SKM-1 (cell line): ENCODE data around the gene RRAGD.
"Not testable (repeated sequence)": the region's sequence is repeated elsewhere in the genome, so short reads cannot be mapped to it uniquely, and the experiment has no call there.

Experiments
- DNase-seq: peaks from one replicate; lab custom pipeline; 2025; ENCODE audit not compliant: unreplicated experiment; lab: John Stamatoyannopoulos, UW

Gene RRAGD

DNA sequence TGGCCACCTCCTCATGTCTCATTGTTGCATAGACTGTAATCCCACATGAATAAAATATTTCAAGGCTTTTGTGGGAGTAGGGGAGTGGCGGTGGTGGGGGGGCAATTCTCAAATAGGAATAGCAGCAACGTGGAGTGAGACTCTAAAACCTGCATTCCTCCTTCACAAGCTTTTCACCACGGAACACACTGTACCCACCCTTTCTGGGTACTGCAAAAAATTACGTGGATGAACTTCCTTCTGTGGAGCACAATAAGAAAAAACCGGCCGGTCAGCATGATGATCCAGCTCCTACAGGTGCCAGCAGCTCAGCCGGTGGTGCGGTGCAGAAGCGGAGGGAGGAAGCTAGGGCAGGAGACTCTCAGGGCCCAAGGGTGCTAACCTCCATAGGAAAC is 930 bp upstream of the RRAGD start:
- no peak for DNase-seq

- DNase-seq = no peak
Measured at GRCh38 chr6:89411145-89412070, 665 bp downstream of the RRAGD start.

- no peak for DNase-seq
Measured at GRCh38 chr6:89410788-89411144, 1.3 kb downstream of the RRAGD start.

DNA sequence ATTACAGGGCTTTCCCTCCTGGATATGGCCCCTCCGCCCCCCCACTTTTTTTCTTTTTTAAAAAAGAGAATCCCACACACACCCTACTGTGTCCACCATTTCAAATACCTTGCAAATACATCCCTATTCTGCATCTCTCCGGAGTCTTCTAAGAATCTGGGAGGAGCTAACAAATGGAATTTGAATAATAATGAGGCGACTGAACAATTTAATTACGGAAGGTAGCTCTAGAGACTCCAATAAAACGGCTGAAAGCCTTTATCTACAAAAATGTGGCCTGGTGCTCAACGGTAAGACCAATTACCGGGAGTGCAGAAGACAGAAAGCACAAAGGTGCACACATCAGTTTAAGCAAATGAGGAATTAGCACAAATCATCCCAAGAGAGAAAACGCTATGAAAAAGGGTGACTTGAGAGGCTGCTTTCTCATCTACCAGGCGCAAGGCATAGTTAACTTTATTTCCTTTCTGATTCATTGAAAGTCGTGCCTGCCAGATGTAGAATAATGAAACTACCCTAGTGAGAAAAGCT is 1.8 kb downstream of the RRAGD start:
- DNase-seq = no peak

- DNase-seq = no peak
Measured at GRCh38 chr6:89409461-89410035, 2.5 kb downstream of the RRAGD start.

DNA sequence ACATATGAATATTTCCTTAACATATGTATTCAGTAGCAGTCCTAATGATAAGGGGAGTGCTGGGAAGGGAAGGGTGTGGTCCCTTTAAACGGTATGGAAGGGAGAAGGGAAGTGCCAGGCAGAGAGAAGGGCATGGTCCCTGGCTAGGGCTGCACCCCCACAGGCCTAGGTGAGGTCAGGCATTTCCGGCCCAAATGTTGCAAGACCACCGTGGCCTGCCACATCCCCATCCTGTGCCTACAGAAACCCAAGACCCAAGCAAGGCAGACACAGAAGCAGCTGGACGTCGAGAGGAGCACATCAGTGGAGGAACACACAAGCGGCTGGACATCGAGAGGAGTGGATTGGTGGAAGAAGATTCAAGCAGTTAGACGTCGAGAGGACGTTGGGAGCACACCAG is 5.9 kb downstream of the RRAGD start:
- DNase-seq = no peak

DNA sequence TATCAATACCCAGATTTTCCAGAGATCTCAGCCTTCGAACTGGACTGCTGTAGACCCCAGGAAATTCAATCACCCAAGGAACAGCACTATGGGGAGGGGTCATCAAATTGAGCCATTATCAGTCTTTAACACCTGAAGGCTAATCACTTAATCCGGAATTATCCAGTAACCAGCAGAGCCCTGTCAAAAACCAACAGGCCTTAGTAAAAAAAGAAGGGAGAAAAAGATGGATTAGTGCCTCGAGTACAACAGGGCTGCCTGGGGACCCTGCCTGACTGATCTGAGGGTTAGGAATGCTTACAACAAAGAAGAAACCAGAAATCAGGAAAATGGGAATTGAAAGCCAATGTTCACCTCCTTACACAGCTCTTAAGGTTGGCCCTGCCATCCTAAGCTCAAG is 7.6 kb downstream of the RRAGD start:
- DNase-seq = no peak

- no peak for DNase-seq
Measured at GRCh38 chr6:89402776-89403175, 9.3 kb downstream of the RRAGD start.

DNA sequence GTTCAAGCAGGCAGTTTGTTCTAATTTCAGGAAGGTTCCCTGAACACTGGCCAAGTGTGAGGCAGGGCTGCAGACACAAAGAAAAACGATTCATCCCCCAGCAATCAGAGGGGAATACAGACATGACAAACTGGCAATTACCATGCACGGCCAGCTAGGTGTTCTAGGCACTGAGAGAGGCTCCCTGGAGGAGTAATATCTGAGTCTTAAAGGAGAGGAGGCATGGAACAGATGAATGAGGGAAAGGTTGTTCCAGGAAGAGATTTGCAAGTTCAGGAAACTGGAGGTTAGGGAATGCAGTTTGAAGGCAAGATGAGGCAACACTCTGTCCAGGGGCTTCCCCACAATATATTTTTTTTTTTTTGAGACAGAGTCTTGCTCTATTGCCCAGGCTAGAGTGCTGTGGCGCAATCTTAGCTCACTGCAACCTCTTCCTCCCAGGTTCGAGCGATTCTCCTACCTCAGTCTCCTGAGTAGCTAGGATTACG is 11.1 kb downstream of the RRAGD start:
- DNase-seq = no peak

DNA sequence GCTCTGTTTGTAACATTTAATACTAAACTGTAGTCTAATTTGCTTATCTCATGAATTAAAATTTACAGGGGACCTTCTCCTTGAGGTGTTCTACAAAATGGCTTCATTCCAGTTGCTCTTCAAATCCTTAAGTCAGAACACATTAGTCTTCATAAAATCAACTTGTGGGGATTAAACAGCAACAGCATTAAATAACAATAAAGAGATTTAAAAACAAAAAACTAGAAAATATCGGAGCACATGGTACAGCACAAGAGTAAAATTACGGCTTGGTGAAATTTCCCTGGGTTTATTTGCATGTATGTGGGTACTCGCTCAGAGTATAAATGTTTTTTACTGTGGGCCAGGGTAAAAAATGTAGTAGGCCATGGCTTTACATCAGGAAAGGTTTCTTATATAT is 12.0 kb downstream of the RRAGD start:
- no peak for DNase-seq

- DNase-seq = no peak
Measured at GRCh38 chr6:89398762-89399525, 13.1 kb downstream of the RRAGD start.

DNA sequence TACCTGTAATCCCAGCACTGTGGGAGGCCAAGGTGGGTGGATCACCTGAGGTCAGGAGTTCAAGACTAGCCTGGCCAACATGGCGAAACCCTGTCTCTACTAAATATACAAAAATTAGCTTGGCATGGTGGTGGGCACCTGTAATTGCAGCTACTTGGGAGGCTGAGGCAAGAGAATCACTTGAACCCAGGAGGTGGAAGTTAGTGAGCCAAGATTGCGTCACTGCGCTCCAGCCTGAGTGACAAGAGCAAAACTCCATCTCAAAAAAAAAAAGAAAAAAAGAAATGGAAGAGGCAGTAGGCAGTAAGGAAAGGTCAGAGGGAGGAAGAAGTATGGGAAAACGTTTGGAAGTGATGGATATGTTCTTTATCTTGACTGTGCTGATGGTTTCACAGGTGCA is 14.2 kb downstream of the RRAGD start:
- not testable (repeated sequence) for DNase-seq

DNA sequence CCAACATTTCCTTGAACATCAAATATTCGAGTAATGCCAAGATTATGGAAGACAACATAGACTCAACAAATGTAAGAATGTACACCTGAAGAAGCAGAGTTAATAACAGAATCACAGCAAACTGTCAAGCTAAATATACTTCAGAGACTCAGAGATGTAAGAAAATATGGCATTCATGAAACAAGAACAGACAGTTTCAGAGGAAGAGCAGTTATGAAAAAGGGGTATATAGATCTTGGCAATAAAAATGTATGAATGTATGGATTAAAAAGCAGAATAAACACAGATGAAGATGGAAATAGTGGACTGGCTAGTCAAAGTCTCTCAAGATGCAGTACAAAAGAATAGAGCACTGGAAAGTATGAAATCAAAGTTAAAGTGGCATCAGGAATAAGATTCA is 18.4 kb downstream of the RRAGD start:
- no peak for DNase-seq

DNA sequence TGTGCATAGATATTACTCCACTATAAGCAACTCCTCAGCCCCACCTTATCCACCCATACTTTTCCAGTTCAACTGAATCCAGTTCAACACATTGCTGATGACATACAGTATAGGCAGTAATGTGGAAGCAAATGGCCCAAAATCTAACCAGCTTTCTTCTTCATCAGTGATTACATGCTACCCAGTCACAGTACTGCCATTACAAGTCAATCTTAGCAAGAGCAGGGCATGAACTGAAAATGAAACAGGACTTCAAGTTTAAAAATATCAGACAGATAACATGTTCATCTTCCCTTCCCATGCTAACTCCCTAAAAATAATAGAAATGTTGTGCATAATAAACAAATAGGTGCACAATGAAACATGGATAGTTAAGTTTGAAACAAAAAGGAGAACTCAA is 19.2 kb downstream of the RRAGD start:
- no peak for DNase-seq

DNA sequence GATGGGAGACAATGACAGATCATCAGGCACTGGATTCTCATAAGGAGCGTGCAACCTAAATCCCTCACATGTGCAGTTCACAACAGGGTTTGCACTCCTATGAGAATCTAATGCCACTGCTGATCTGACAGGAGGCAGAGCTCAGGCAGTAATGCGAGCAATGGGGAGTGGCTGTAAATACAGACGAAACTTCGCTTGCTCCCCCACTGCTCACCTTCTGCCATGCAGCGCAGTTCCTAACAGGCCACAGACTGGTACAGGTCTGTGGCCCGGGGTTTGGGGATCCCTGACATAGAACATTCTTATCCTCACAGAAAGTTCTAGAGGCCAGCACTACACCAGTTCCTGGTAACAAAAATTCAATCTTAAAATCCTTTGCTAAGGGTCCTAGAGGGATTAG is 23.2 kb downstream of the RRAGD start:
- DNase-seq = no peak

DNA sequence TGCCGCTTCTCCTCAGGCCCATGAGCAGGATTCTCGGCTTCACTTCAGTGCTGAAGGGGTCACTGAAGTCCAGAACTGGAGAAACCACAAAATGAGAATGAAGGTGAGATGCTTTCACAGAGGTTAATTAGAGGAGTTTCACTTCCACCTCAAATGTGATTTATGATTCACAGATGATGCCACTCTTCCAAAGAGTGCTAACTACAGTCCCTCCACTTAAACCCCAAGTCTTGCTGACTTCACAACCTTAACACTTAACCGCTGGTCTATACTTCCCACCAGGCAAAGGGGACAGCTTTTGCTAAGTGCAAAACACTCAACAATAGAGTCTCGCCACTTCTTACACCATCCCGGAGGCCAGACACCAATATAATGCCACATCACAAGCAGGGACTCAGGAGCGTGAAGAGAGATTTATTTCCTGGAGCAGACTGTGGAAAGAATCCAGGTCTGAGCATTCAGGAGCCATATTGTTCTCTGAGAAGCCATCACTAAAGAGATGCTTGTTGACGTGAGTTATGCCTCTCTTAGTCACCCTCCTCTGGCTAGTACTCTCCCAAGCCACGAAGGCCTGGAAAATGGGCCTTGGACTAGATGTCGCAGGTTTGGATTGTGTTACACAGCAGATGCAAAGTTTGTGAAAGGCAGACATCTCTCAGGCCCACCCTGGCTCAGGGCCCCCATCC is 24.4 kb downstream of the RRAGD start:
- DNase-seq = no peak

- DNase-seq = no peak
Measured at GRCh38 chr6:89386917-89387491, 25.1 kb downstream of the RRAGD start.

GRCh38 chr6:89385846-89386245 is 26.2 kb downstream of the RRAGD start:
- no peak for DNase-seq

- DNase-seq = no peak
Measured at GRCh38 chr6:89385156-89385667, 26.9 kb downstream of the RRAGD start.

- DNase-seq = no peak
Measured at GRCh38 chr6:89381031-89381430, 31.0 kb downstream of the RRAGD start.
